HAP-1 (cell line): ENCODE results near the gene LYZ.
"Not testable (repeated sequence)": the region's sequence is repeated elsewhere in the genome, so short reads cannot be mapped to it uniquely, and the experiment has no call there.

Source experiments
- DNase-seq, 2 experiments: peaks; one replicate each; pipeline ENCODE4 v3.0.0-alpha.2; 2016 to 2020; ENCODE audit warnings: low spot score in 2 of 2
- H3K27me3 ChIP-seq: fragments of 250-450 bp; sonication (Bioruptor Pico); 2 replicates; pipeline ENCODE4 v1.5.1; 2020; ENCODE audit warnings: low read depth, mild to moderate bottlenecking, moderate library complexity
- H3K36me3 ChIP-seq: fragments of 250-450 bp; sonication (Bioruptor Pico); replicated peaks from 2 replicates; pipeline ENCODE4 v1.5.1; 2020; ENCODE audit warnings: mild to moderate bottlenecking
- H3K4me1 ChIP-seq: fragments of 250-450 bp; sonication (Bioruptor Pico); 2 replicates; pipeline ENCODE4 v1.5.1; 2020; ENCODE audit warnings: mild to moderate bottlenecking
- H3K4me3 ChIP-seq: fragments of 250-450 bp; sonication (Bioruptor Pico); 2 replicates; pipeline ENCODE4 v1.5.1; 2020; ENCODE audit warnings: mild to moderate bottlenecking, moderate library complexity
- H3K9me3 ChIP-seq: fragments of 250-450 bp; sonication (Bioruptor Pico); 2 replicates; pipeline ENCODE4 v1.5.1; 2020; ENCODE audit warnings: mild to moderate bottlenecking, moderate library complexity
- in situ Hi-C: fragments of 300-500 bp; cut with MboI; formaldehyde crosslinking; loops from 3 replicates; pipeline ENCODE4 v1.14.3; 2020; ENCODE audit warnings: low sequenced_read_pairs, inconsistent platforms, mixed read lengths

LYZ gene

GRCh38 chr12:69348162-69348938, at the start of gene LYZ:
Gene LYZ, plus strand, starts transcription at chr12:69348381. Its CDS starts 28 bp downstream, at chr12:69348409.
- Histone ChIP-seq H3K9me3 (no peaks in the 10 kb centered on the region), H3K4me3 (no peak within 1 kb of the TSS), H3K36me3 (no peaks in the 10 kb centered on the region), H3K27me3 (peaks cover 4% of the 10 kb centered on the region), H3K4me1 (no peaks in the 10 kb centered on the region)
- DNase-seq, result no peak
- in situ Hi-C loops, result no loop called here

- no peaks in the 10 kb centered on the region; the same call in 1 of the 2 replicates for H3K4me1 ChIP-seq
- no peak for DNase-seq
- no peaks in the 10 kb centered on the region for H3K9me3 ChIP-seq
- in situ Hi-C loops, result no loop called here
- H3K36me3 ChIP-seq, result no peaks in the 10 kb centered on the region
- peaks cover 12% of the 10 kb centered on the region for H3K27me3 ChIP-seq
- H3K4me3 ChIP-seq, result no peak overlapping the region
Observed at GRCh38 chr12:69298947-69299346, 49.2 kb upstream of the LYZ start.

GRCh38 chr12:69304284-69304683, 43.9 kb upstream of the LYZ start:
- H3K36me3 ChIP-seq, result no peaks in the 10 kb centered on the region
- H3K27me3 ChIP-seq, result no peaks in the 10 kb centered on the region
- in situ Hi-C loops, result no loop called here
- no peaks in the 10 kb centered on the region; the same call in 1 of the 2 replicates for H3K4me1 ChIP-seq
- peaks cover 7% of the 10 kb centered on the region for H3K9me3 ChIP-seq
- DNase-seq, result no peak
- no peak overlapping the region for H3K4me3 ChIP-seq

- Histone ChIP-seq H3K36me3 (no peaks in the 10 kb centered on the region), H3K9me3 (peaks cover 3% of the 10 kb centered on the region), H3K27me3 (no peaks in the 10 kb centered on the region), H3K4me3 (no peak overlapping the region), H3K4me1 (no peaks in the 10 kb centered on the region)
- DNase-seq, result no peak
- in situ Hi-C loops, result no loop called here
Observed at GRCh38 chr12:69309461-69309860, 38.7 kb upstream of the LYZ start.

- no peak overlapping the region for H3K4me3 ChIP-seq
- H3K36me3 ChIP-seq, result no peaks in the 10 kb centered on the region
- DNase-seq, result no peak
- H3K9me3 ChIP-seq, result no peaks in the 10 kb centered on the region; the same call in 1 of the 2 replicates
- no peaks in the 10 kb centered on the region for H3K4me1 ChIP-seq
- in situ Hi-C loops, result no loop called here
- no peaks in the 10 kb centered on the region for H3K27me3 ChIP-seq
Observed at GRCh38 chr12:69313209-69313608, 35.0 kb upstream of the LYZ start.

- H3K4me1 ChIP-seq, DNase-seq, H3K36me3 ChIP-seq, in situ Hi-C loops, H3K9me3 ChIP-seq, H3K4me3 ChIP-seq, H3K27me3 ChIP-seq: not testable (repeated sequence)
Observed at GRCh38 chr12:69316784-69317183, 31.4 kb upstream of the LYZ start.

- H3K9me3 ChIP-seq, DNase-seq, in situ Hi-C loops, H3K4me3 ChIP-seq, H3K4me1 ChIP-seq, H3K27me3 ChIP-seq, H3K36me3 ChIP-seq: not testable (repeated sequence)
Observed at GRCh38 chr12:69317233-69317632, 30.9 kb upstream of the LYZ start.

- in situ Hi-C loops, result no loop called here
- DNase-seq, result no peak
- H3K9me3 ChIP-seq, result peaks cover 2% of the 10 kb centered on the region; the same call in 1 of the 2 replicates
- H3K4me1 ChIP-seq, result no peaks in the 10 kb centered on the region
- H3K27me3 ChIP-seq, result peaks cover 4% of the 10 kb centered on the region
- no peaks in the 10 kb centered on the region for H3K36me3 ChIP-seq
- H3K4me3 ChIP-seq, result no peak overlapping the region
Observed at GRCh38 chr12:69318225-69318624, 30.0 kb upstream of the LYZ start.

- in situ Hi-C loops, result no loop called here
- DNase-seq, result no peak
- H3K9me3 ChIP-seq, result peaks cover 2% of the 10 kb centered on the region; the same call in 1 of the 2 replicates
- H3K4me1 ChIP-seq, result no peaks in the 10 kb centered on the region
- no peaks in the 10 kb centered on the region for H3K36me3 ChIP-seq
- H3K4me3 ChIP-seq, result no peak overlapping the region
- peaks cover 4% of the 10 kb centered on the region for H3K27me3 ChIP-seq
Observed at GRCh38 chr12:69321351-69321750, 26.8 kb upstream of the LYZ start.

GRCh38 chr12:69324797-69325466, 23.2 kb upstream of the LYZ start:
- Histone ChIP-seq H3K4me3 (no peak overlapping the region), H3K27me3 (peaks cover 14% of the 10 kb centered on the region), H3K4me1 (peaks cover 4% of the 10 kb centered on the region; the same call in 1 of the 2 replicates), H3K36me3 (no peaks in the 10 kb centered on the region), H3K9me3 (no peaks in the 10 kb centered on the region)
- in situ Hi-C loops, result no loop called here
- no peak for DNase-seq

GRCh38 chr12:69328426-69328825, 19.8 kb upstream of the LYZ start:
- H3K4me1 ChIP-seq, result peaks cover 7% of the 10 kb centered on the region
- no peak for DNase-seq
- H3K4me3 ChIP-seq, result no peak overlapping the region
- no peaks in the 10 kb centered on the region for H3K36me3 ChIP-seq
- H3K27me3 ChIP-seq, result peaks cover 10% of the 10 kb centered on the region
- no peaks in the 10 kb centered on the region for H3K9me3 ChIP-seq
- in situ Hi-C loops, result no loop called here

- H3K4me3 ChIP-seq, result no peak overlapping the region
- DNase-seq, result no peak
- H3K9me3 ChIP-seq, result no peaks in the 10 kb centered on the region
- in situ Hi-C loops, result no loop called here
- H3K36me3 ChIP-seq, result no peaks in the 10 kb centered on the region
- H3K27me3 ChIP-seq, result peaks cover 10% of the 10 kb centered on the region
- peaks cover 7% of the 10 kb centered on the region for H3K4me1 ChIP-seq
Observed at GRCh38 chr12:69329669-69330428, 18.3 kb upstream of the LYZ start.

GRCh38 chr12:69330475-69331473, 17.4 kb upstream of the LYZ start:
- H3K36me3 ChIP-seq, result no peaks in the 10 kb centered on the region
- H3K4me3 ChIP-seq, result peak overlapping the region; percentile 9
- H3K9me3 ChIP-seq, result no peaks in the 10 kb centered on the region
- H3K4me1 ChIP-seq, result peaks cover 7% of the 10 kb centered on the region
- DNase-seq, result peak in 1 of 2 experiments; percentile 51
- peaks cover 10% of the 10 kb centered on the region for H3K27me3 ChIP-seq
- in situ Hi-C loops, result no loop called here
